K562 (cell line): ENCODE measurements around the gene GRK1. TPM values are rescaled to one million over a fixed set of nuclear protein-coding genes. Genes with fewer than 3 reads are reported as not detected.

Experiments used
- ATAC-seq: fragments of 200-7000 bp; cut with Tn5 transposase; 3 replicates; pipeline ENCODE4 v1.9.1; 2020; ENCODE audit warnings: moderate library complexity
- BruUV-seq: library from RNA; stranded (reverse); fragments of 400-500 nt; replicated peaks from 2 replicates; lab custom pipeline; 2021; lab: Mats Ljungman, UMichigan
- CTCF ChIA-PET: fragments of 300-600 bp; formaldehyde crosslinking; extraction: SDS; loops from one replicate; lab custom pipeline; 2021; ENCODE audit warnings: low intra/inter-chr PET ratio; lab: Yijun Ruan, JAX
- POLR2A ChIA-PET: fragments of 300-600, 350-650 bp; sonication (Branson Sonifier 250); formaldehyde crosslinking; extraction: SDS; loops from one replicate; lab custom pipeline; 2021; ENCODE audit warnings: antibody characterized with exemption, inconsistent platforms; lab: Yijun Ruan, JAX
- DNase-seq, 4 experiments: peaks; one replicate each; pipeline versions ENCODE4 v3.0.0 to v3.0.0-alpha.2; 2011 to 2018; ENCODE audit warnings: low spot score in 3 of 4, mixed read lengths in 3 of 4; ENCODE audit errors: extremely low read depth in 1 of 4
- FAIRE-seq: peaks from 2 replicates; lab custom pipeline; 2011; peaks lifted over from hg19 to GRCh38; lab: Jason Lieb, UNC
- H2AFZ ChIP-seq: 2 replicates; pipeline ENCODE4 v1.6.0; 2011; ENCODE audit warnings: low read depth, low read length, control low read depth, inconsistent platforms
- H3K27ac ChIP-seq: fragments of 200-600 bp; 3 replicates; pipeline ENCODE4 v1.8.0; 2011; ENCODE audit warnings: low read depth, mild to moderate bottlenecking, control low read depth, inconsistent platforms, low read length, moderate library complexity, mixed read lengths; ENCODE audit errors: extremely low read depth
- H3K27me3 ChIP-seq, 2 experiments: fragments of 300-600 bp in 1 of 2; 2 replicates in 1 of 2; 3 replicates in 1 of 2; pipeline versions ENCODE4 v1.6.0 to v1.8.0; 2011; ENCODE audit warnings: inconsistent platforms in 2 of 2, low read length in 2 of 2, mild to moderate bottlenecking in 1 of 2, mixed read lengths in 1 of 2, moderate library complexity in 1 of 2; ENCODE audit not compliant: control insufficient read depth in 2 of 2, insufficient read depth in 2 of 2
- H3K36me3 ChIP-seq: fragments of 300-600 bp; 3 replicates; pipeline ENCODE4 v1.8.0; 2011; ENCODE audit warnings: mild to moderate bottlenecking, low read length, inconsistent platforms; ENCODE audit not compliant: control insufficient read depth, insufficient read depth
- H3K4me1 ChIP-seq, 2 experiments: fragments of 200-600 bp in 1 of 2; replicated peaks in 1 of 2; 2 replicates in 1 of 2; 3 replicates in 1 of 2; pipeline versions ENCODE4 v1.5.1 to v1.8.0; 2011; ENCODE audit warnings: inconsistent platforms in 2 of 2, low read length in 2 of 2, mild to moderate bottlenecking in 1 of 2, mixed read lengths in 1 of 2, moderate library complexity in 1 of 2; ENCODE audit not compliant: control insufficient read depth in 2 of 2, insufficient read depth in 2 of 2
- H3K4me2 ChIP-seq: 2 replicates; pipeline ENCODE4 v1.6.1; 2011; ENCODE audit warnings: low read length, control low read depth, inconsistent platforms, mixed read lengths; ENCODE audit not compliant: insufficient read depth
- H3K4me3 ChIP-seq: fragments of 200-600 bp; sonication (generic), shearing (Covaris generic); 2 replicates; pipeline ENCODE4 v1.5.1; 2016; ENCODE audit warnings: control low read depth, inconsistent platforms
- H3K79me2 ChIP-seq: fragments of 200-600 bp; 3 replicates; pipeline ENCODE4 v1.8.0; 2011; ENCODE audit warnings: low read length, inconsistent platforms; ENCODE audit not compliant: control insufficient read depth, insufficient read depth
- H3K9ac ChIP-seq, 2 experiments: 2 replicates each; pipeline versions ENCODE4 v1.6.0 to v1.6.1; 2011; ENCODE audit warnings: low read depth in 2 of 2, low read length in 2 of 2, control low read depth in 1 of 2, inconsistent platforms in 1 of 2, mild to moderate bottlenecking in 1 of 2, mixed read lengths in 1 of 2; ENCODE audit not compliant: insufficient read depth in 1 of 2
- H3K9me1 ChIP-seq: one replicate; pipeline ENCODE4 v1.6.0; 2011; ENCODE audit warnings: inconsistent platforms, mild to moderate bottlenecking, low read length, moderate library complexity; ENCODE audit not compliant: control insufficient read depth, insufficient read depth
- H3K9me3 ChIP-seq: replicated peaks from 2 replicates; pipeline ENCODE4 v1.5.1; 2011; ENCODE audit warnings: low read depth, low read length, inconsistent platforms; ENCODE audit not compliant: control insufficient read depth, insufficient read depth
- H4K20me1 ChIP-seq: replicated peaks from 2 replicates; pipeline ENCODE4 v1.6.1; 2011; ENCODE audit warnings: low read length, inconsistent platforms, mixed read lengths; ENCODE audit not compliant: control insufficient read depth, insufficient read depth
- ATF3 ChIP-seq, 2 experiments: fragments of 450-650 bp in 1 of 2; sonication (generic) in 1 of 2; formaldehyde crosslinking in 1 of 2; IDR thresholded peaks in 1 of 2; conservative IDR thresholded peaks in 1 of 2; 2 replicates each; pipeline versions ENCODE4 v1.6.1 to v1.8.1; 2016 to 2023; ENCODE audit warnings: mild to moderate bottlenecking in 2 of 2, moderate library complexity in 2 of 2, inconsistent platforms in 1 of 2, missing genetic modification reagents in 1 of 2
- CCAR2 ChIP-seq: fragments of 200-400 bp; formaldehyde crosslinking; IDR thresholded peaks from 2 replicates; pipeline ENCODE4 v1.6.1; 2017; ENCODE audit warnings: mild to moderate bottlenecking, low read depth, low read length
- CTBP1 ChIP-seq: fragments of 450-650 bp; IDR thresholded peaks from 2 replicates; pipeline ENCODE4 v1.6.1; 2016; ENCODE audit warnings: borderline replicate concordance
- DIDO1 ChIP-seq: fragments of 450-650 bp; IDR thresholded peaks from 2 replicates; pipeline ENCODE4 v1.6.1; 2016; ENCODE audit warnings: low read depth, missing biosample characterization, missing genetic modification characterization
- KDM1A ChIP-seq, 2 experiments: fragments of 450-650 bp; IDR thresholded peaks; 2 replicates each; pipeline ENCODE4 v1.6.1; 2016; ENCODE audit warnings: mild to moderate bottlenecking in 2 of 2
- KDM5B ChIP-seq: fragments of 200-600 bp; sonication (generic); IDR thresholded peaks from 2 replicates; pipeline ENCODE4 v1.6.1; 2012; ENCODE audit warnings: low read depth, mild to moderate bottlenecking, moderate library complexity, low read length, control low read depth, inconsistent platforms; ENCODE audit not compliant: insufficient replicate concordance
- MXD1 ChIP-seq: fragments of 250-450 bp; sonication (Bioruptor Pico); IDR thresholded peaks from 2 replicates; pipeline ENCODE4 v1.8.0; 2021; ENCODE audit warnings: borderline replicate concordance, mild to moderate bottlenecking, moderate library complexity; ENCODE audit not compliant: poor library complexity, severe bottlenecking
- PHF21A ChIP-seq: fragments of 450-650 bp; IDR thresholded peaks from 2 replicates; pipeline ENCODE4 v1.6.1; 2017; ENCODE audit warnings: low read depth, borderline replicate concordance
- POLR2G ChIP-seq: fragments of 200-400 bp; formaldehyde crosslinking; IDR thresholded peaks from 2 replicates; pipeline ENCODE4 v1.6.1; 2017; ENCODE audit warnings: low read depth, mild to moderate bottlenecking, antibody characterized with exemption, low read length, moderate library complexity
- PPARD ChIP-seq: fragments of 250-450 bp; sonication (Bioruptor Pico); IDR thresholded peaks from 2 replicates; pipeline ENCODE4 v1.8.0; 2022; ENCODE audit warnings: inconsistent platforms, mild to moderate bottlenecking, moderate library complexity
- RBM14 ChIP-seq: fragments of 200-400 bp; formaldehyde crosslinking; IDR thresholded peaks from 2 replicates; pipeline ENCODE4 v1.6.1; 2018; ENCODE audit warnings: low read depth, mild to moderate bottlenecking, low read length, moderate library complexity, borderline replicate concordance; ENCODE audit not compliant: insufficient read depth
- TEAD4 ChIP-seq, 2 experiments: sonication (generic) in 1 of 2; formaldehyde crosslinking in 1 of 2; IDR thresholded peaks; 2 replicates each; pipeline versions ENCODE4 v1.6.1 to v1.8.0; 2012 to 2022; ENCODE audit warnings: borderline replicate concordance in 1 of 2, inconsistent platforms in 1 of 2, low read length in 1 of 2, mild to moderate bottlenecking in 1 of 2, missing genetic modification reagents in 1 of 2
- ZNF561 ChIP-seq: fragments of 450-650 bp; formaldehyde crosslinking; conservative IDR thresholded peaks from 2 replicates; pipeline ENCODE4 v1.4.0; 2020; ENCODE audit warnings: mild to moderate bottlenecking, moderate library complexity
- ZNF589 ChIP-seq: fragments of 200-800 bp; sonication (Bioruptor generic); IDR thresholded peaks from 2 replicates; pipeline ENCODE4 v1.6.1; 2016; ENCODE audit warnings: low read depth, missing genetic modification characterization, missing compliant biosample characterization
- WGBS: fragments of 100-300 bp; shearing (Covaris generic); methylation state at CpG from one replicate; pipeline ENCODE4 v1.1.6; 2016; ENCODE audit warnings: low coverage, mixed read lengths; ENCODE audit not compliant: insufficient coverage; ENCODE audit errors: missing lambda C conversion rate; 5-methylcytosine and 5-hydroxymethylcytosine counted together
- in situ Hi-C: fragments of 300-500 bp; cut with MboI; formaldehyde crosslinking; loops from 4 replicates; pipeline ENCODE4 v1.15.0; 2018; ENCODE audit warnings: inconsistent platforms, mixed read lengths
- intact Hi-C: fragments of 100-400 bp; cut with micrococcal nuclease; formaldehyde crosslinking; loops from 2 replicates; pipeline ENCODE4 v1.14.2; 2022
- polyA plus RNA-seq, 8 experiments: library from polyadenylated mRNA; depleted of rRNA in 4 of 8; stranded (reverse) in 5 of 8; unstranded in 3 of 8; fragments of >200 nt; fragmentation: Nextera tagmentation in 2 of 8; fragmentation: Illumina TruSeq in 1 of 8; extraction: Ambion mirVana in 2 of 8; extraction: Trizol in 1 of 8; gene quantifications; 2 replicates each; pipeline versions ENCODE4 v1.2.1 to v1.2.3, GENCODE V29; 2011 to 2014; ENCODE audit warnings: inconsistent platforms in 1 of 8, missing spikeins in 1 of 8
- total RNA-seq, 7 experiments: library from RNA; depleted of rRNA in 6 of 7; stranded (reverse); fragments of >200 nt in 6 of 7; fragmentation: Illumina TruSeq in 2 of 7; extraction: Trizol in 2 of 7; gene quantifications; 2 replicates each; pipeline versions ENCODE4 v1.2.1 to v1.2.3, GENCODE V29; 2011 to 2021; ENCODE audit warnings: low replicate concordance in 1 of 7
- TF ChIP-seq, protein P1 (sequence below): fragments of 150-350 bp; IDR thresholded peaks from 2 replicates; pipeline ENCODE4 v1.6.1; 2014; ENCODE audit warnings: low read depth, mild to moderate bottlenecking, low read length, borderline replicate concordance

GRK1 gene
- total and polyA plus RNA-seq, 9 of the 15 experiments (the other 6 are each of a cell fraction or from before 2014, with no cell fraction given) = 0.09 TPM; not detected in 8

DNA sequence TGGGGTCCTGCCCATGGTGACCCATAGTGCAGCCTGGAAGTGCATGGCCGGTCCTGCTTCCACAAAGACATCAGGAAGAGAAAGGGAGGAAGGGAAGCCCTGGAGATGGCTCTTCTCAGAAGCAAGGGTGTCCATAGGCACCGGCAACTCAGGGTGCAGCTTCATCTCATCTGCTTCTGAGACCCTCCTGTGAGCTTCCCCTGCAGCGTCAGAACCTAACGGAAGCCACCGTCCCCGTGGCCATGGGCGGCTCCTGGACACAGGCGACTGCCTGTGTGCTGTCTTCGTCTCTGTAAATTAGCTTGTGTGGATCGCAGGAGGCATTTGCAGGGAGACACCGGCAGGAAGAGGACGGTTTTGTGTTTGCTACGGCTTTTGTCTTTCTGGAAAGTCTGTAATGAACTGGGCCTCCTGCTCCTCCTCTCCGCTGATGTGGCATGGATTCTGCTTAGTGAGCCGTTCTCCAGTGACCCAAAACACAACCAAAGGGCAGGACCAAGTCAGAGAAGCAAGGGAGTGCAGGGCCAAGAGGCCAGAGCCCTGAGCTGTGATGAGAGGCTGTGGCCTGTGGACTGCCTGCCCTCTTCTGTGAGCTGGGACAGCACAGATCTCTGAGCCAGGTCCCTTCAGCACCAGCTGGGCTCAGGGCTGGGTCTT is 11.5 kb upstream of the GRK1 start:
- Histone ChIP-seq H3K4me3 (no peak overlapping the region), H2AFZ (no peak overlapping the region), H3K9me3 (no peaks in the 10 kb centered on the region), H3K36me3 (no peaks in the 10 kb centered on the region), H4K20me1 (no peaks in the 10 kb centered on the region; the same call in 1 of the 2 replicates), H3K27ac (no peak overlapping the region), H3K27me3 (peaks cover 20 to 74% of the 10 kb centered on the region in 2 experiments), H3K9me1 (no peaks in the 10 kb centered on the region), H3K79me2 (no peaks in the 10 kb centered on the region), H3K4me1 (peaks cover 0 to 16% of the 10 kb centered on the region in 2 experiments; a peak in 2 of 5 replicates), H3K4me2 (no peak overlapping the region), H3K9ac (no peak overlapping the region)
- ChIA-PET POLR2A (interaction anchor here (0.6 kb wide), 1 partner anchor 456 kb away, joined by 3 read pairs; no protein-coding TSS in a partner anchor), CTCF (no interaction called here)
- intact Hi-C loops (no loop called here), in situ Hi-C loops (loop anchor here (5.0 to 10.0 kb wide), 2 partner anchors 147 to 259 kb away; no protein-coding TSS in a partner anchor)
- BruUV-seq = no TSS peak
- WGBS = 12% methylated on average over 11 of the region's 15 CpGs
- FAIRE-seq (no peak), DNase-seq (no peak), ATAC-seq (no peak)
- no peak for TF ChIP-seq CCAR2
- TF ChIP-seq, protein P1, sequence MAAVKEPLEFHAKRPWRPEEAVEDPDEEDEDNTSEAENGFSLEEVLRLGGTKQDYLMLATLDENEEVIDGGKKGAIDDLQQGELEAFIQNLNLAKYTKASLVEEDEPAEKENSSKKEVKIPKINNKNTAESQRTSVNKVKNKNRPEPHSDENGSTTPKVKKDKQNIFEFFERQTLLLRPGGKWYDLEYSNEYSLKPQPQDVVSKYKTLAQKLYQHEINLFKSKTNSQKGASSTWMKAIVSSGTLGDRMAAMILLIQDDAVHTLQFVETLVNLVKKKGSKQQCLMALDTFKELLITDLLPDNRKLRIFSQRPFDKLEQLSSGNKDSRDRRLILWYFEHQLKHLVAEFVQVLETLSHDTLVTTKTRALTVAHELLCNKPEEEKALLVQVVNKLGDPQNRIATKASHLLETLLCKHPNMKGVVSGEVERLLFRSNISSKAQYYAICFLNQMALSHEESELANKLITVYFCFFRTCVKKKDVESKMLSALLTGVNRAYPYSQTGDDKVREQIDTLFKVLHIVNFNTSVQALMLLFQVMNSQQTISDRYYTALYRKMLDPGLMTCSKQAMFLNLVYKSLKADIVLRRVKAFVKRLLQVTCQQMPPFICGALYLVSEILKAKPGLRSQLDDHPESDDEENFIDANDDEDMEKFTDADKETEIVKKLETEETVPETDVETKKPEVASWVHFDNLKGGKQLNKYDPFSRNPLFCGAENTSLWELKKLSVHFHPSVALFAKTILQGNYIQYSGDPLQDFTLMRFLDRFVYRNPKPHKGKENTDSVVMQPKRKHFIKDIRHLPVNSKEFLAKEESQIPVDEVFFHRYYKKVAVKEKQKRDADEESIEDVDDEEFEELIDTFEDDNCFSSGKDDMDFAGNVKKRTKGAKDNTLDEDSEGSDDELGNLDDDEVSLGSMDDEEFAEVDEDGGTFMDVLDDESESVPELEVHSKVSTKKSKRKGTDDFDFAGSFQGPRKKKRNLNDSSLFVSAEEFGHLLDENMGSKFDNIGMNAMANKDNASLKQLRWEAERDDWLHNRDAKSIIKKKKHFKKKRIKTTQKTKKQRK = no peak
- no peak for TF ChIP-seq PHF21A
- no peak for TF ChIP-seq KDM1A (IDR thresholded peaks at IDR 0.05)
- TF ChIP-seq POLR2G = no peak
- TF ChIP-seq KDM5B = no peak
- TF ChIP-seq ZNF589 (CRISPR knock-in tag) = no peak
- no peak for TF ChIP-seq ZNF561 (CRISPR knock-in tag)
- no peak for TF ChIP-seq CTBP1
- TF ChIP-seq DIDO1 = no peak
- no peak for TF ChIP-seq ATF3 (IDR thresholded peaks at IDR 0.05)
- TF ChIP-seq ATF3 (CRISPR knock-in tag; conservative IDR thresholded peaks at IDR 0.05) = no peak
- TF ChIP-seq PPARD (CRISPR knock-in tag) = no peak
- no peak for TF ChIP-seq MXD1
- no peak for TF ChIP-seq TEAD4 (IDR thresholded peaks at IDR 0.05; ENCODE audit: low read length)
- no peak for TF ChIP-seq TEAD4 (CRISPR knock-in tag; IDR thresholded peaks at IDR 0.05; ENCODE audit: borderline replicate concordance)
- no peak for TF ChIP-seq RBM14
